ENCODE data around the gene MTHFD1L.

DNA sequence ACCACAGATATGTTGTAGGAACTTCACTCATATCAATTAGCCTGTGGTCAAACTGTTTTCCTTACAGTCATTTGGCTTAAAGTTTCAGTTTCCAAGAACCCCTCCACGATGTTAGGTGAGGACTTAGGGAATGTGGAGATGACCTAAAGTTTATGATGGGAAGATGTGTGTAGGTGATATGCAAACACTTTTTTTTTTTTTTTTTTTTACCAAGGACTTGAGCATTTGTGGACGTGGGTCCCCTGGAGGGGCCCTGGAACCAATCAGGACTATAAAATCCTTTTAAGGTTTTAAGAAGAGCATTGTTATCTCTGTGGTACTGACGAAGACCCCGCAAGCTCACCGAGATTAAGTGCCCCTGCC is 478 bp upstream of the MTHFD1L start:
- TF ChIP-seq, protein P1, sequence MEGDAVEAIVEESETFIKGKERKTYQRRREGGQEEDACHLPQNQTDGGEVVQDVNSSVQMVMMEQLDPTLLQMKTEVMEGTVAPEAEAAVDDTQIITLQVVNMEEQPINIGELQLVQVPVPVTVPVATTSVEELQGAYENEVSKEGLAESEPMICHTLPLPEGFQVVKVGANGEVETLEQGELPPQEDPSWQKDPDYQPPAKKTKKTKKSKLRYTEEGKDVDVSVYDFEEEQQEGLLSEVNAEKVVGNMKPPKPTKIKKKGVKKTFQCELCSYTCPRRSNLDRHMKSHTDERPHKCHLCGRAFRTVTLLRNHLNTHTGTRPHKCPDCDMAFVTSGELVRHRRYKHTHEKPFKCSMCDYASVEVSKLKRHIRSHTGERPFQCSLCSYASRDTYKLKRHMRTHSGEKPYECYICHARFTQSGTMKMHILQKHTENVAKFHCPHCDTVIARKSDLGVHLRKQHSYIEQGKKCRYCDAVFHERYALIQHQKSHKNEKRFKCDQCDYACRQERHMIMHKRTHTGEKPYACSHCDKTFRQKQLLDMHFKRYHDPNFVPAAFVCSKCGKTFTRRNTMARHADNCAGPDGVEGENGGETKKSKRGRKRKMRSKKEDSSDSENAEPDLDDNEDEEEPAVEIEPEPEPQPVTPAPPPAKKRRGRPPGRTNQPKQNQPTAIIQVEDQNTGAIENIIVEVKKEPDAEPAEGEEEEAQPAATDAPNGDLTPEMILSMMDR (IDR thresholded peaks at IDR 0.05) = no peak
- TF ChIP-seq EZH2phosphoT487 (IDR thresholded peaks at IDR 0.05) (no peak), EZH2 (IDR thresholded peaks at IDR 0.05) (no peak)
